HEK293 (cell line): ENCODE results near the gene CABP1.

ENCODE experiments used
- CTCF ChIA-PET: fragments of 350-600 bp; formaldehyde crosslinking; extraction: SDS; loops from one replicate; lab custom pipeline; 2021; ENCODE audit warnings: antibody characterized with exemption; lab: Yijun Ruan, JAX
- POLR2A ChIA-PET: fragments of 300-600 bp; formaldehyde crosslinking; extraction: SDS; loops from one replicate; lab custom pipeline; 2020; ENCODE audit warnings: antibody characterized with exemption, inconsistent platforms; lab: Yijun Ruan, JAX
- H3K27ac ChIP-seq: fragments of 200-500 bp; sonication (Bioruptor generic); 2 replicates; pipeline ENCODE4 v1.5.1; 2014; ENCODE audit warnings: low read depth, low read length, control low read depth, inconsistent platforms; ENCODE audit errors: extremely low read depth
- H3K36me3 ChIP-seq, 2 experiments: fragments of 200-500 bp in 1 of 2; sonication (Bioruptor generic) in 1 of 2; 1 replicate in 1 of 2; 2 replicates in 1 of 2; pipeline ENCODE4 v1.5.1; 2014 to 2017; ENCODE audit warnings: inconsistent platforms in 2 of 2, low read length in 2 of 2; ENCODE audit not compliant: control insufficient read depth in 2 of 2, insufficient read depth in 1 of 2
- H3K4me1 ChIP-seq: fragments of 200-500 bp; sonication (Bioruptor generic); 2 replicates; pipeline ENCODE4 v1.5.1; 2014; ENCODE audit warnings: mild to moderate bottlenecking, low read length, inconsistent platforms; ENCODE audit not compliant: control insufficient read depth, insufficient read depth
- H3K4me3 ChIP-seq: 2 replicates; pipeline ENCODE4 v1.5.1; 2011; ENCODE audit warnings: low read depth, mild to moderate bottlenecking, control low read depth, low read length, moderate library complexity
- H3K9me3 ChIP-seq: fragments of 200-500 bp; sonication (Bioruptor generic); 2 replicates; pipeline ENCODE4 v1.5.1; 2014; ENCODE audit warnings: low read depth, low read length, inconsistent platforms; ENCODE audit not compliant: control insufficient read depth, insufficient read depth
- EGR2 ChIP-seq: fragments of 450-650 bp; formaldehyde crosslinking; IDR thresholded peaks from 2 replicates; pipeline ENCODE4 v1.5.1; 2016; ENCODE audit warnings: low read depth, missing biosample characterization, missing genetic modification characterization
- ELK4 ChIP-seq: IDR thresholded peaks from 2 replicates; pipeline ENCODE4 v1.6.1; 2011; ENCODE audit warnings: mild to moderate bottlenecking, low read depth, low read length, borderline replicate concordance
- KLF10 ChIP-seq: fragments of 450-650 bp; IDR thresholded peaks from 2 replicates; pipeline ENCODE4 v1.5.1; 2018; ENCODE audit warnings: missing biosample characterization, mild to moderate bottlenecking, missing genetic modification characterization
- KLF8 ChIP-seq: fragments of 450-650 bp; formaldehyde crosslinking; IDR thresholded peaks from 2 replicates; pipeline ENCODE4 v1.5.1; 2016; ENCODE audit warnings: missing biosample characterization, missing genetic modification characterization
- OSR2 ChIP-seq: fragments of 450-650 bp; formaldehyde crosslinking; IDR thresholded peaks from 2 replicates; pipeline ENCODE4 v1.5.1; 2016; ENCODE audit warnings: missing biosample characterization, missing genetic modification characterization
- REST ChIP-seq: fragments of 450-650 bp; formaldehyde crosslinking; IDR thresholded peaks from 2 replicates; pipeline ENCODE4 v1.5.1; 2016; ENCODE audit warnings: missing biosample characterization, missing genetic modification characterization
- ZNF2 ChIP-seq: fragments of 450-650 bp; formaldehyde crosslinking; IDR thresholded peaks from 2 replicates; pipeline ENCODE4 v1.5.1; 2016; ENCODE audit warnings: missing biosample characterization, missing genetic modification characterization
- ZNF223 ChIP-seq: fragments of 450-650 bp; formaldehyde crosslinking; IDR thresholded peaks from 2 replicates; pipeline ENCODE4 v1.5.1; 2016; ENCODE audit warnings: missing biosample characterization, missing genetic modification characterization
- ZNF335 ChIP-seq: fragments of 450-650 bp; formaldehyde crosslinking; conservative IDR thresholded peaks from 2 replicates; pipeline ENCODE4 v1.5.1; 2016; ENCODE audit warnings: missing biosample characterization, missing genetic modification characterization
- ZNF366 ChIP-seq: fragments of 450-650 bp; formaldehyde crosslinking; conservative IDR thresholded peaks from 2 replicates; pipeline ENCODE4 v1.5.1; 2016; ENCODE audit warnings: missing biosample characterization, missing genetic modification characterization
- ZNF548 ChIP-seq: fragments of 450-650 bp; formaldehyde crosslinking; IDR thresholded peaks from 2 replicates; pipeline ENCODE4 v1.5.1; 2016; ENCODE audit warnings: missing biosample characterization, missing genetic modification characterization
- ZNF558 ChIP-seq: fragments of 450-650 bp; formaldehyde crosslinking; IDR thresholded peaks from 2 replicates; pipeline ENCODE4 v1.5.1; 2016; ENCODE audit warnings: missing biosample characterization, missing genetic modification characterization
- ZNF776 ChIP-seq: fragments of 450-650 bp; formaldehyde crosslinking; IDR thresholded peaks from 2 replicates; pipeline ENCODE4 v1.5.0; 2017; ENCODE audit warnings: missing biosample characterization, missing genetic modification characterization, borderline replicate concordance
- ZNF830 ChIP-seq: fragments of 450-650 bp; IDR thresholded peaks from 2 replicates; pipeline ENCODE4 v1.5.0; 2018; ENCODE audit warnings: missing biosample characterization, missing genetic modification characterization, low read depth, mild to moderate bottlenecking, moderate library complexity
- ZSCAN16 ChIP-seq: fragments of 450-650 bp; formaldehyde crosslinking; IDR thresholded peaks from 2 replicates; pipeline ENCODE4 v1.5.1; 2016; ENCODE audit warnings: missing biosample characterization, missing genetic modification characterization
- TF ChIP-seq, protein P1 (sequence below): fragments of 450-650 bp; formaldehyde crosslinking; IDR thresholded peaks from 2 replicates; pipeline ENCODE4 v1.5.1; 2017; ENCODE audit warnings: missing biosample characterization, missing genetic modification characterization
- TF ChIP-seq, protein P2 (sequence below): fragments of 450-650 bp; formaldehyde crosslinking; conservative IDR thresholded peaks from 2 replicates; pipeline ENCODE4 v1.5.1; 2016; ENCODE audit warnings: low read depth, missing biosample characterization, missing genetic modification characterization
- TF ChIP-seq, protein P3 (sequence below): fragments of 450-650 bp; formaldehyde crosslinking; optimal IDR thresholded peaks from 2 replicates; pipeline ENCODE3; 2016; ENCODE audit warnings: missing biosample characterization, mild to moderate bottlenecking, missing genetic modification characterization
- TF ChIP-seq, protein P4 (sequence below): fragments of 450-650 bp; IDR thresholded peaks from 2 replicates; pipeline ENCODE4 v1.5.1; 2018; ENCODE audit warnings: missing biosample characterization, missing genetic modification characterization

The CABP1 gene

DNA sequence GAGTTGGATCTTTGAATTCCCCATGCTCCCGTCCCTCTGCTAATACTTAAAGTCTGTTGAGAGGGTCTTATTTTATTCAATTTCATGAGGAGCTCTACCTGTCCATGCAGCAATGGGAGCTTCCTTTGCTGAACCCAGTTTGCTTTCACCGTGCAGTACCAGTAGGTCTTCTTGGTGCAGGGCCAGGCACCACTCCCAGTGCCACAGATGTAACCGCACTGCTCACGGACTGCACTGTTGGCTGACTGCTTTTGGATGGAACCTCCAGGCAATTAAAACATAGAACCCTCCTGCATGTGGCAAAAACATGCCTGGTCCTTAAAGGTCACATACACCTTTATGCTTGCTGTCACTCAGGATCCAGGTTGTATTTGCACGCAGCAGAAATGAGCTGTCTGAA lies 9.3 kb upstream of the CABP1 start:
- no peak overlapping the region for H3K4me3 ChIP-seq
- CTCF ChIA-PET = interaction anchor here (2.7 kb wide), 1 partner anchor 16 kb away, joined by 7 read pairs; no protein-coding TSS in a partner anchor
- no peaks in the 10 kb centered on the region for H3K36me3 ChIP-seq
- H3K4me1 ChIP-seq = no peaks in the 10 kb centered on the region
- TF ChIP-seq, protein P1, sequence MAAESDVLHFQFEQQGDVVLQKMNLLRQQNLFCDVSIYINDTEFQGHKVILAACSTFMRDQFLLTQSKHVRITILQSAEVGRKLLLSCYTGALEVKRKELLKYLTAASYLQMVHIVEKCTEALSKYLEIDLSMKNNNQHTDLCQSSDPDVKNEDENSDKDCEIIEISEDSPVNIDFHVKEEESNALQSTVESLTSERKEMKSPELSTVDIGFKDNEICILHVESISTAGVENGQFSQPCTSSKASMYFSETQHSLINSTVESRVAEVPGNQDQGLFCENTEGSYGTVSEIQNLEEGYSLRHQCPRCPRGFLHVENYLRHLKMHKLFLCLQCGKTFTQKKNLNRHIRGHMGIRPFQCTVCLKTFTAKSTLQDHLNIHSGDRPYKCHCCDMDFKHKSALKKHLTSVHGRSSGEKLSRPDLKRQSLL (tag by site-specific recombination) = no peak
- TF ChIP-seq, protein P2, sequence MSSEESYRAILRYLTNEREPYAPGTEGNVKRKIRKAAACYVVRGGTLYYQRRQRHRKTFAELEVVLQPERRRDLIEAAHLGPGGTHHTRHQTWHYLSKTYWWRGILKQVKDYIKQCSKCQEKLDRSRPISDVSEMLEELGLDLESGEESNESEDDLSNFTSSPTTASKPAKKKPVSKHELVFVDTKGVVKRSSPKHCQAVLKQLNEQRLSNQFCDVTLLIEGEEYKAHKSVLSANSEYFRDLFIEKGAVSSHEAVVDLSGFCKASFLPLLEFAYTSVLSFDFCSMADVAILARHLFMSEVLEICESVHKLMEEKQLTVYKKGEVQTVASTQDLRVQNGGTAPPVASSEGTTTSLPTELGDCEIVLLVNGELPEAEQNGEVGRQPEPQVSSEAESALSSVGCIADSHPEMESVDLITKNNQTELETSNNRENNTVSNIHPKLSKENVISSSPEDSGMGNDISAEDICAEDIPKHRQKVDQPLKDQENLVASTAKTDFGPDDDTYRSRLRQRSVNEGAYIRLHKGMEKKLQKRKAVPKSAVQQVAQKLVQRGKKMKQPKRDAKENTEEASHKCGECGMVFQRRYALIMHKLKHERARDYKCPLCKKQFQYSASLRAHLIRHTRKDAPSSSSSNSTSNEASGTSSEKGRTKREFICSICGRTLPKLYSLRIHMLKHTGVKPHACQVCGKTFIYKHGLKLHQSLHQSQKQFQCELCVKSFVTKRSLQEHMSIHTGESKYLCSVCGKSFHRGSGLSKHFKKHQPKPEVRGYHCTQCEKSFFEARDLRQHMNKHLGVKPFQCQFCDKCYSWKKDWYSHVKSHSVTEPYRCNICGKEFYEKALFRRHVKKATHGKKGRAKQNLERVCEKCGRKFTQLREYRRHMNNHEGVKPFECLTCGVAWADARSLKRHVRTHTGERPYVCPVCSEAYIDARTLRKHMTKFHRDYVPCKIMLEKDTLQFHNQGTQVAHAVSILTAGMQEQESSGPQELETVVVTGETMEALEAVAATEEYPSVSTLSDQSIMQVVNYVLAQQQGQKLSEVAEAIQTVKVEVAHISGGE (tag by site-specific recombination) = no peak
- TF ChIP-seq, protein P3, sequence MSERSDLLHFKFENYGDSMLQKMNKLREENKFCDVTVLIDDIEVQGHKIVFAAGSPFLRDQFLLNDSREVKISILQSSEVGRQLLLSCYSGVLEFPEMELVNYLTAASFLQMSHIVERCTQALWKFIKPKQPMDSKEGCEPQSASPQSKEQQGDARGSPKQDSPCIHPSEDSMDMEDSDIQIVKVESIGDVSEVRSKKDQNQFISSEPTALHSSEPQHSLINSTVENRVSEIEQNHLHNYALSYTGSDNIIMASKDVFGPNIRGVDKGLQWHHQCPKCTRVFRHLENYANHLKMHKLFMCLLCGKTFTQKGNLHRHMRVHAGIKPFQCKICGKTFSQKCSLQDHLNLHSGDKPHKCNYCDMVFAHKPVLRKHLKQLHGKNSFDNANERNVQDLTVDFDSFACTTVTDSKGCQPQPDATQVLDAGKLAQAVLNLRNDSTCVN (tag by site-specific recombination) = no peak
- TF ChIP-seq ZSCAN16 = no peak
- no peak for TF ChIP-seq ZNF558 (tag by site-specific recombination)
- TF ChIP-seq ZNF548 (tag by site-specific recombination) = no peak
- TF ChIP-seq EGR2 (tag by site-specific recombination) = no peak
- TF ChIP-seq ZNF366 (tag by site-specific recombination) = no peak
- TF ChIP-seq OSR2 = no peak
- TF ChIP-seq, protein P4, sequence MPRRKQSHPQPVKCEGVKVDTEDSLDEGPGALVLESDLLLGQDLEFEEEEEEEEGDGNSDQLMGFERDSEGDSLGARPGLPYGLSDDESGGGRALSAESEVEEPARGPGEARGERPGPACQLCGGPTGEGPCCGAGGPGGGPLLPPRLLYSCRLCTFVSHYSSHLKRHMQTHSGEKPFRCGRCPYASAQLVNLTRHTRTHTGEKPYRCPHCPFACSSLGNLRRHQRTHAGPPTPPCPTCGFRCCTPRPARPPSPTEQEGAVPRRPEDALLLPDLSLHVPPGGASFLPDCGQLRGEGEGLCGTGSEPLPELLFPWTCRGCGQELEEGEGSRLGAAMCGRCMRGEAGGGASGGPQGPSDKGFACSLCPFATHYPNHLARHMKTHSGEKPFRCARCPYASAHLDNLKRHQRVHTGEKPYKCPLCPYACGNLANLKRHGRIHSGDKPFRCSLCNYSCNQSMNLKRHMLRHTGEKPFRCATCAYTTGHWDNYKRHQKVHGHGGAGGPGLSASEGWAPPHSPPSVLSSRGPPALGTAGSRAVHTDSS (tag by site-specific recombination) = no peak
- TF ChIP-seq KLF10 (tag by site-specific recombination) = no peak
- TF ChIP-seq ZNF830 = no peak
- TF ChIP-seq, all 188 proteins: peak for 0
- Histone ChIP-seq H3K27ac (no peak overlapping the region), H3K9me3 (no peaks in the 10 kb centered on the region)
- POLR2A ChIA-PET = no interaction called here

- CTCF ChIA-PET = interaction anchor here (0.6 to 3.5 kb wide), 6 partner anchors 8 to 62 kb away, joined by 3 to 21 read pairs (median 6); partner anchors contain the start of gene POP5
- TF ChIP-seq ZNF335 (tag by site-specific recombination) (peak; percentile 68), ZNF223 (tag by site-specific recombination) (peak; percentile 80), REST (tag by site-specific recombination) (peak; percentile 99), ZNF776 (tag by site-specific recombination) (no peak), ZNF2 (tag by site-specific recombination) (peak; percentile 65), ELK4 (no peak), KLF8 (tag by site-specific recombination) (peak; percentile 52; the same call in 1 of the 2 replicates)
These were observed 721 bp downstream of the CABP1 start for GRCh38 chr12:120640861-120641833.

More at GRCh38 chr12:120640861-120641833, 721 bp downstream of the CABP1 start:
- H3K9me3 ChIP-seq = no peaks in the 10 kb centered on the region
- H3K36me3 ChIP-seq = no peaks in the 10 kb centered on the region
- H3K4me3 ChIP-seq = peak overlapping the region; percentile 41
- peak overlapping the region; percentile 56; the same call in 1 of the 2 replicates for H3K27ac ChIP-seq
- POLR2A ChIA-PET = interaction anchor here (1.2 kb wide), 1 partner anchor 8 kb away, joined by 3 read pairs; no protein-coding TSS in a partner anchor
- H3K4me1 ChIP-seq = peaks cover 5% of the 10 kb centered on the region; the same call in 1 of the 2 replicates
